ENCODE results near the gene HSD17B11.
"Not testable (repeated sequence)": the region's sequence is repeated elsewhere in the genome, so short reads cannot be mapped to it uniquely, and the experiment has no call there.

Gene HSD17B11

GRCh38 chr4:87403732-87404131 lies 12.7 kb upstream of the HSD17B11 start:
- DNase-seq: not testable (repeated sequence)

- DNase-seq: no peak
Observed at GRCh38 chr4:87399954-87400353, 9.0 kb upstream of the HSD17B11 start.

GRCh38 chr4:87399148-87399547 lies 8.2 kb upstream of the HSD17B11 start:
- DNase-seq: no peak

DNA sequence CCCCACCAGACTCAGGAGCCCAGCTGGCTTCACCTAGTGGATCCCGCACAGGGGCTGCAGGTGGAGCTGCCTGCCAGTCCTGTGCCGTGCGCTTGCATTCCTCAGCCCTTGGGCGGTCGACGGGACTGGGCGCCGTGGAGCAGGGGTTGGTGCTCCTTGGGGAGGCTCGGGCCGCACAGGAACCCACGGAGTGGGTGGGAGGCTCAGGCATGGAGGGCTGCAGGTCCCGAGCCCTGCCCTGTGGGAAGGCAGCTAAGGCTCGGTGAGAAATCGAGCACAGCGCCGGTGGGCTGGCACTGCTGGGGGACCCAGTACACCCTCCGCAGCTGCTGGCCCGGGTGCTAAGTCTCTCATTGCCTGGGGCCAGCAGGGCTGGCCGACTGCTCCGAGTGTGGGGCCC lies 4.9 kb upstream of the HSD17B11 start:
- DNase-seq: not testable (repeated sequence)

GRCh38 chr4:87395073-87395472 lies 4.1 kb upstream of the HSD17B11 start:
- not testable (repeated sequence) for DNase-seq

GRCh38 chr4:87392183-87392582 lies 1.2 kb upstream of the HSD17B11 start:
- DNase-seq: no peak

- DNase-seq: no peak
Observed at GRCh38 chr4:87391576-87392054, 627 bp upstream of the HSD17B11 start.

DNA sequence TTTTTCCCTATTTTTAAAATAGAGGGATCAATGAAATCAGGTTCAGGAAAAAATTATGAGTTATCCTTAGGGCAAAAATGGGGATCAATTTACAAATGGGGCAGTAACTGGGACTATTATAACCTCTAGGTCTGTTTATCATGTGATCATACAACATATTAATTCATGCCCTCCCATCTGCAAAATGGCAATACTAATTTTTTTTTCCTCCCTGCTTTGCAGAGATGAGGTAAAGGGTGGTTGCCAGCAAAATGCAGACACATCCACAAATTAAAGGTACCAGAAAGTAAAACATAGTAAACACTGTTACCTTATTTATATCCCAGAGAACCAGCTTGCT lies 467 bp downstream of the HSD17B11 start:
- no peak for DNase-seq

- not testable (repeated sequence) for DNase-seq
Observed at GRCh38 chr4:87390055-87390454, 933 bp downstream of the HSD17B11 start.

- DNase-seq: no peak
Observed at GRCh38 chr4:87388901-87389300, 2.1 kb downstream of the HSD17B11 start.

DNA sequence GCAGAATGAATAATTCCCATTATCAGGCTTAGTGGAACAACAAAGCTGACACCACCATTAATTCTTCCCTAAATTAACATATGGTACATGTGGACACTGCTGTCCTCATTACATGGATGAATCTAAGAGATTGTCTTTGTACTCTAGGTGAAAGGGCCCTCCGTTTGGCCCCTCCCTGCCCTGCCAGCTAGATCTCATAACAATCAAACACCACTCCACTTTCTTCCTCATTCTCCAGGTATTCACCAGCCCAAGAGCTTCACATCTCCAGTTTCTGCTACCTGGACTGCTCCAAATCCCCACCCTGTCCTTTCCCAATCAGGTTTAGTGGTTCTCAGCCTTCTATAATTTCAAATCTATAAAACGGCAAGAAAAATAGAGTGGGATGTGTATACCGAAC lies 3.8 kb downstream of the HSD17B11 start:
- no peak for DNase-seq

GRCh38 chr4:87384466-87385132 lies 6.4 kb downstream of the HSD17B11 start:
- not testable (repeated sequence) for DNase-seq

GRCh38 chr4:87382931-87383330 lies 8.1 kb downstream of the HSD17B11 start:
- DNase-seq: no peak

DNA sequence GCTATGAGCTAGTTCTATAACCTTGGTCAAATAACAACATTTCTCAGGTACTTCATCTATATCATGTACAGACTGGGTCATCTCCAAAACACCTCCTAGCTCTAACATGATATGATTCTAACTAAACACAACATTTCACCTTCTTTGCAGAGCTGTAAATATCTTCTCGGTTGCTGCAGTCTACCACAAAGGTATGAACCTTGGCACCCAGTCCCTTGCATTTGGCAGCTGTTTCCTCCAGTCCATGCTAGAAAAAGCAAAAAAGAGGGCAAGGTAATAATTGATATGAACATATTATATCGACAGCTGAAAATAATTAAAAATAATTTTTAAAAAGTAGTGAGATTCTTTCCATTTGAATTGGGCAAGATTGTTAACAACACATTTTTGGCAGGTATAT lies 8.9 kb downstream of the HSD17B11 start:
- DNase-seq: no peak

- no peak for DNase-seq
Observed at GRCh38 chr4:87377816-87378215, 13.2 kb downstream of the HSD17B11 start.

DNA sequence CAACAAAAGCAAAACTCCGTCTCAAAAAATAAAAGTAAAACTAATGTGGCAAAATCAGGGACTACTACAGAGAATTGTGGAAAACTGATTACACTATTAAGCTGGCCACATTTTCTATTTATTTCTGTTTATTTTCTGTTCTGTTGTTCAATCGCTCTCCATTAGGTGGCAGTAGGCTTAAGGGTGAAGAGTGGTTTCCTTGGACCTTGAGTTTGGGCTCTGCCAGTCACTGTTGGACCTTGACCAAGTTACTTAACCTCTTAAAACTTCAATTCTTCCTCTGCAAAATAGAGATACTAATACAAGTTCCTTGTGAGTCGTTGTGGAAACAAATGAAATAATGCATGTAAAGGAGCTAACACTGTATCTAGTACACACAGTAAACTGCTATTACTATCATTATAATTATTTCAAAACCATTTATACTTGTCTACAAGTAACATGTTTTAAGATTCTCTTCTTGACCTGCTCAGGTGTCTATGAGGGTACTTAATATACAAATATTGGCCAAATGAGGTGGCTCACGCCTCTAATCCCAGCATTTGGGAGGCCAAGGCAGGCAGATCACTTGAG lies 15.2 kb downstream of the HSD17B11 start:
- DNase-seq: no peak

- DNase-seq: no peak
Observed at GRCh38 chr4:87370068-87370467, 20.9 kb downstream of the HSD17B11 start.

DNA sequence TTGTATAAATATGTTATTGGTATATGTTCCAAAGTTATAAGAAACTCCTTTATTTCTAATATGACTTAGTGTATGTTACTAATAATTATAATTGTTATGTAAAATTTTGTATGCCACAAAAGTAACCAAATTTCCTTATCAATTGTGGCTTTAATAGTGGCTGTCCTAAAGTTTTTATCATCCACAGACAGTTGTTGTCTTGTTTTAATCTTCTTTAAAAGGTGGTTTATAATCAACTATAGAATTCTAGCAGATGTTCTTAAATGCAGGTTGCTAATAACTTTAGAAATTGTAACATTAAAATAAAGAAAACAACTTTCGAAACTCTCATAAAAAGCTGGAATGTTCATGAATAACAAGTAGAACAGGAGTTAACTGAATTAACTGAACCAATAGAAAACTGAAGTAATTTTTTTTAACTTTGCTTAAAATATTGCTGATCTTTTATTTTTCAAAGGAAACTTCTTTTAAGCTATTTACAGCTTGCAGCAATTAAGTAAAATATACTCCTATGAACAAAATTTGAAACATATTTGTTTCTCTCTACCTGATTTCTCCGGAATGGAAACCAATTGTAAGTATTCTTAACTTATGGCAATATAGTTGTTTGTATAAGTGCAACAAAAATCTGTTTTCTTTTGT lies 24.3 kb downstream of the HSD17B11 start:
- no peak for DNase-seq

DNA sequence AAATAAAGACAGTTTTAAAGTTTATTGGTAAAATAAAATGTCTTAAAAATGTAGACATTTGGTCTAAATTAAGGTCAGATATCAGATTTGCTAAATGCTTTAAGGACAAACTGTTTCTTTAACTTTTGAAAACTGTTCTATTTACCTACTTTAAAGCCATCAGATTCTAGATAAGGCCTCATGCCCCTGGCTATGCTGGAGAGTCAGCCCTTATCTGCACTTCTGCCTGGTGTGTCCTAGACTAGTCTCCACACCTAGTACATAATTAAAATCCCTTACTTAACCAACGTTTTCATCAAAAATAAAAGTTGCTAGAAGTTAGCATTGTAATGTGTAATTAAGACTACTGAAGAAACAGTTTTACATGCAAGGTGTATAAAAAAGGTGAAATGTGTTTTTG lies 25.6 kb downstream of the HSD17B11 start:
- DNase-seq: no peak

DNA sequence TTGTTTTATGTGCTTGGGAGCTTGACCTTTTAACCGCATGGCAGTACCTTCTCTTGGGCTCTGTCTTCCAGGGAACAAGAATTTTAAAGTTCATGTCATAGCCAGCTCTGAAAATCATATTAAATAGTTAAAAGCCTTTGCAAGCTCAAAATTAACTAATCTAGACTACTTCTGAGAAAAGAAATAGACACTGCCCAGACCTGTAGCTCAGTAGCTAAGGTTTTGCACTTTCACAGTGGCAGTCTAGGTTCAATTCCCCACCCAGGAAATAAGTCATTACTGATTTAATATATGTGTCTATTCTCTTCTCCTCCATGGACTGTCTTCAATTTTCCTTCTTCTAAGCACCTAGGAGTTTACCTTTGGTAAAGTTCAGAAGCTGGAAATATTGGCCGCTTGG lies 27.4 kb downstream of the HSD17B11 start:
- DNase-seq: no peak

DNA sequence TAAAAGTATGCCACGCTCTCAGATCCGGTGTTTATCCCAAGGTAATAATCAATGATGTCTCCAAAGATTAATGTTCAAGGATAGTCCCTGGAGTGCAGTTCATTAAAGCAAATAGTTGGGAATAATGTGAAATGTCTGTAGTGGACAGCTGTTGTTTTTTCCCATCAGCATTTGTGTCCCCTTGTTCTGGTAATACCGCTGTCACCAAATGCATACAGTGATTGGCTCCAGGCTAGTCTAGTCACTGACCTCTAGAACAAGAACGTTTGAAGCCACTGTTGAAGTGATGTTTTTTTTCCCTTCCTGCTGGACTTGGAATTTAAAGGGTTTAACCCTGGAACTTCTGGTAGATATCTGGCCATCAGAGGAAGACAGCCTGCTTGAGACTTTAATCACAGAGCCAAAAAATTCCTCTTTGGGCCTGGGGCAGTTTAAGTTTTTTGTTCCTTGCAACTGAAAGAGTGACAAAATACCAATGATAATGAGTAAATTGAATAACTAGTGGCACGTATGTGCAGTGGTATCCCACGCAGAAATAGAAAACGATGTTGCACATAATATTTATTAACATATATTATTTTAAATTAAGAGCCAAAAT lies 30.6 kb downstream of the HSD17B11 start:
- no peak for DNase-seq

GRCh38 chr4:87359258-87359657 lies 31.7 kb downstream of the HSD17B11 start:
- DNase-seq: no peak

- no peak for DNase-seq
Observed at GRCh38 chr4:87356832-87357526, 34.0 kb downstream of the HSD17B11 start.
